ENCODE data around the gene GLIPR1L2.
A peak's percentile ranks its signal among the peaks of the same experiment; 100 is the strongest.

GLIPR1L2 gene

DNA sequence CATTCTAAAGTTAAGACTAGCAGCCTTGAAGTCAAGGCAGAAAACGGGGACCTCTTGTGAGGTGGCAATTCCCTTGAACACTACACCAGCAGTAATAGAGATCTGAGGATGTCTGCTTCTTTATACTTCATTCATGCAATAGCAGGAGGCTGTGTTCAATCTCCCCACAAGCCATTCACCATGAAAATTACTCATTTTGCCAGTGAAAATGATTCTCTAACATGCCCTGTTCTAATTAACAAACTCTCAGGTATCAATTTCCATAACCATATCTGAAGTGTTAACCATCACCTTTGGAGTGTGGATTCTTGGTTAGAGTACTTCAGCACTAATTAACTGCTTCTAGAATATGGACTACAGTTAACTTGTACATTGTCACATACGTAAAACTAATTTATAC is 86.2 kb downstream of the GLIPR1L2 start:
- no peak for DNase-seq (ENCODE audit: low read depth, low spot score)

DNA sequence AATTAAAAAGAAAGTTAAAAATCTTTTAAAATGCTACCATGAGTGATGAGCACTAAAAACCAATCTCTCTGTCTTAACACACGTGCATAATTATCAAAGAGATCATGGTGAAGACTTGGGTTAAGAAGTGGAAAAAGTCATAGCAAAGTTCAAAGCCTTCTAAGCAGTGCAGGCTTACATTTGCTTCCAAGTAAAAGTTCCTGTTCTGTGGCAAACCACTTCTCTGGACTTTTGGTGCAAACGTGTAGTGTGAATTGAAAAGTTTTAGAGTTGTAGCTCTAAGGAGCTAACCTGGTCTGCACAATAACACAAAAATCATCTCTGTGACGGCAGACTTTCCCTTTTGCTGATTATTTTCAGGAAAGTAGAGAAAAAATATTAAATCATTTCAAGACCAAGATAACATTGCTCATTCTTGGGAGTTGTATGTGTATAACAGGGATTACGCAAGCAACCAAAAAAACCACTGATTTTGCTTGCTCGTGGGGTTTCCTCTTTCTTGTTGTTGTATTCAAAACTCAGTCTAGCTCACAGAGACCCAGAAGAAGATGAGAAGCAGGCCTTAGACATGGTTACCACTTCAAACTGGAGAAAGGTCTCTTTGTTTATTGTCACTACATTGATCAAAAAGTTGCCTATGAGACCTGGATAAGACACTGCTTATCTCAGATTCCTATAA is 87.4 kb downstream of the GLIPR1L2 start:
- no peak for DNase-seq (ENCODE audit: low read depth, low spot score)

DNA sequence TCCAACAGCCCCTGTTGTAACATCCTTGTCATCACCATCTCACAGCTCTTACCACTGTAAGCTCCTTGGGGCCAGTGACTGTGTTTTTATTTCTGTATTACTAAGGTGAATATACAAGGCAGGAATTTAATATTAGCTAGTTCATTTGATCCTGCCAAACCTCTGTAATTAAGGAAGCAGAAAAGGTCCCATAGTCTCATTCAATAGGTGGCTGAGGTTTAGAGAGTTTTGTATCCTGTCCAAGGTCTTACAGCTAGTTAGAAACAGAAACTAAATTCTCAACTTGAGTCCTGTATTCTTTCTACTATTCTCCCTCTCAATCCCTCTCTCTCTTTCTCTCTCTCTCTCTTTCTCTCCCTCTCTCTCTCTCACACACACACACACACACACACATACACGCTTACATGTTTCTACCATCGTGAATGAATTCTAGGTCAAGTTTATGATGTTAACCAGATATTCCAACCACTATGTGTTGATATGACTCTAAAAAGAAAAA is 89.1 kb downstream of the GLIPR1L2 start:
- peak; percentile 85 for DNase-seq (ENCODE audit: low read depth, low spot score)

DNA sequence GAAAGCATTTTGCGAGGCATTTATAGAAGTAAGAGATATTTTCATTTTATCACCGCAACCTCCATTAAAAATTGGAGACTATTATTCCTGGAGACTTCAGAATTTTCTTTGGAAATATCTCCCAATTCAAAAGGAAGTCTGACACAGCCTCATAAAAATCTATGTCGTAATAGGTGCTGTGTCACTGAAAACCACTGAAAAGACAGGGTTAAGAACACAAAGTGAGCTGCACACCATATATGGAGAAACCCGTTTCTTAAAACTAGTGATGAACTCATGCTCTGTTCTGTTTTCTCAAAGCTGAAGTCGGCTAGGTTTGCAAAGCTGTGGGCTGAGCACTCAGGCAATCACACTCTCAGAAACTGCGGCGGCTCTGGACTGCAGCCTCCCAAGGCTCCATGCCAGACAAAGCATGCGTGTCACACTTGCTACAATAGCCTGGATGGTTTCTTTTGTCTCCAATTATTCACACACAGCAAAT is 89.6 kb downstream of the GLIPR1L2 start, which contains the start of gene GLIPR1:
GLIPR1 (plus strand) TSS at position 287 of the 481 bp plus-strand sequence; CDS start at position 413, 126 bp downstream.
- DNase-seq (ENCODE audit: low read depth, low spot score), result peak; percentile 97

DNA sequence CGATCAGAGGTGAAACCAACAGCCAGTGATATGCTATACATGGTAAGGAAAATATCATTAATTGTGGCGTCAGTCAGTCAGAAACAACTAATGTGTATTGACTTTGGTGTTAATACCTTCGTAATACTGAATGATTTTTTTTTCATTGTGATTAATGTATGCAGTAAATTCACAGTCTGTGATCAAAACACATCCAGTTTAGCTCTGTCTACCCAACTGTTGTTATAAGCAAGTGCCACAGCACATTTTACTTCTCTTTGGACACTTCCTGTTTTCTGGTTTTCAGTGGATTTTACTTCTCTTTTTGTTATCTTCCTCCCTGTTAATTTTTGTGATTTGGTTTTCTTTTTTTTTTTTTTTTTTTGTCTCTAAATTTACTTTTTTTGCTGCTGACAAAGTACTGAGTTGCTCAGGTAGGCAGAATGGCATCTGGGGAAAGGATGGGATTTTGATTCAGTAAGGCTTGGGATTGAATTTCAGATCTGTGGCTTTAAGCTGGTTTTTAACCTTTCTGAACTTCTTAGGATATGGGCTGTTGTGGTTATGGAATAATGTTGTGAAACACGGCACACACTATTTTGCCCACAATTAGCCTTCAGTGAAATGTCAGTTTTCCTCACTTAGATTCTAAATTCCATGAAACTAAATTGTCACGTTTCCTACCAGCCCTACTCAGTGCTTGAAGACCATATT is 90.3 kb downstream of the GLIPR1L2 start:
- DNase-seq (ENCODE audit: low read depth, low spot score), result peak; percentile 28

DNA sequence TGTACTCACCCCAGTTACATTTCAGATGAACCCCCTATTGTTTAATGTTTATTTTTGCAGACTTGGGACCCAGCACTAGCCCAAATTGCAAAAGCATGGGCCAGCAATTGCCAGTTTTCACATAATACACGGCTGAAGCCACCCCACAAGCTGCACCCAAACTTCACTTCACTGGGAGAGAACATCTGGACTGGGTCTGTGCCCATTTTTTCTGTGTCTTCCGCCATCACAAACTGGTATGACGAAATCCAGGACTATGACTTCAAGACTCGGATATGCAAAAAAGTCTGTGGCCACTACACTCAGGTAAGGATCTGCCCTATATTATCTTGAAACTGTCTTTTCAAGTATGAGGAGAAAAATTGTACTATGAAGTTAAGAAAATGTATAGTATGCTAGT is 90.9 kb downstream of the GLIPR1L2 start:
- DNase-seq (ENCODE audit: low read depth, low spot score), result peak; percentile 52

Data from astrocyte of the hippocampus (primary cell).